ENCODE results near the gene TMEM200B. TPM values are rescaled to one million over a fixed set of nuclear protein-coding genes. Genes with fewer than 3 reads are reported as not detected.

The TMEM200B gene
- total and polyA plus RNA-seq, 2 experiments from 2014 or later: 4.9 to 8.7 TPM

GRCh38 chr1:29167904-29168303, 44.2 kb upstream of the TMEM200B start:
- Histone ChIP-seq H3K79me2 (replicated peaks; ENCODE audit: insufficient read depth) (peaks cover 85% of the 10 kb centered on the region), H4K20me1 (replicated peaks; ENCODE audit: insufficient read depth) (peaks cover 38% of the 10 kb centered on the region), H3F3A (replicated peaks; ENCODE audit: low read depth) (0 out of 2 replicates have a peak, but pooled peaks cover 6% of the 10 kb centered on the region), H3K9me2 (ENCODE audit: insufficient read depth) (no peaks in the 10 kb centered on the region), H3K36me3 (ENCODE audit: insufficient read depth) (no peaks in the 10 kb centered on the region), H3K27me3 (ENCODE audit: insufficient read depth) (no peaks in the 10 kb centered on the region), H3K27ac (ENCODE audit: low read depth) (no peak overlapping the region), H3K4me2 (no peak overlapping the region), H3K4me1 (ENCODE audit: insufficient read depth) (peaks cover 71% of the 10 kb centered on the region), H3K4me3 (no peak overlapping the region), H2AFZ (no peak overlapping the region)
- DNase-seq (ENCODE audit: low spot score) (no peak), ATAC-seq (no peak)
- Mint-ChIP-seq H3K27me3 (ENCODE audit: insufficient read depth, low read depth, poor library complexity) (peaks cover 11% of the 10 kb centered on the region), H3K27ac (no peak overlapping the region), H3K36me3 (ENCODE audit: low read depth) (peaks cover 38% of the 10 kb centered on the region), H3K4me3 (no peak overlapping the region), H3K4me1 (peaks cover 76% of the 10 kb centered on the region), H3K9me3 (no peaks in the 10 kb centered on the region)
- TF ChIP-seq POLR2AphosphoS5 (IDR thresholded peaks at IDR 0.05; ENCODE audit: low read depth) (no peak), JUNB (IDR thresholded peaks at IDR 0.05; ENCODE audit: unreplicated experiment) (no peak), ZNF114 (CRISPR knock-in tag; IDR thresholded peaks at IDR 0.05) (no peak), EZH2 (IDR thresholded peaks at IDR 0.05; ENCODE audit: low read depth, unreplicated experiment) (no peak), STAT1 (IDR thresholded peaks at IDR 0.05; ENCODE audit: unreplicated experiment) (no peak), ETS1 (IDR thresholded peaks at IDR 0.05) (no peak), NANOG (IDR thresholded peaks at IDR 0.05; ENCODE audit: borderline replicate concordance) (no peak), EZH2phosphoT487 (IDR thresholded peaks at IDR 0.05; ENCODE audit: unreplicated experiment) (no peak), ZNF331 (CRISPR knock-in tag; IDR thresholded peaks at IDR 0.05; ENCODE audit: low read depth) (no peak), CREB1 (CRISPR knock-in tag; IDR thresholded peaks at IDR 0.05; ENCODE audit: low read depth) (no peak)
- TF ChIP-seq, protein P1, sequence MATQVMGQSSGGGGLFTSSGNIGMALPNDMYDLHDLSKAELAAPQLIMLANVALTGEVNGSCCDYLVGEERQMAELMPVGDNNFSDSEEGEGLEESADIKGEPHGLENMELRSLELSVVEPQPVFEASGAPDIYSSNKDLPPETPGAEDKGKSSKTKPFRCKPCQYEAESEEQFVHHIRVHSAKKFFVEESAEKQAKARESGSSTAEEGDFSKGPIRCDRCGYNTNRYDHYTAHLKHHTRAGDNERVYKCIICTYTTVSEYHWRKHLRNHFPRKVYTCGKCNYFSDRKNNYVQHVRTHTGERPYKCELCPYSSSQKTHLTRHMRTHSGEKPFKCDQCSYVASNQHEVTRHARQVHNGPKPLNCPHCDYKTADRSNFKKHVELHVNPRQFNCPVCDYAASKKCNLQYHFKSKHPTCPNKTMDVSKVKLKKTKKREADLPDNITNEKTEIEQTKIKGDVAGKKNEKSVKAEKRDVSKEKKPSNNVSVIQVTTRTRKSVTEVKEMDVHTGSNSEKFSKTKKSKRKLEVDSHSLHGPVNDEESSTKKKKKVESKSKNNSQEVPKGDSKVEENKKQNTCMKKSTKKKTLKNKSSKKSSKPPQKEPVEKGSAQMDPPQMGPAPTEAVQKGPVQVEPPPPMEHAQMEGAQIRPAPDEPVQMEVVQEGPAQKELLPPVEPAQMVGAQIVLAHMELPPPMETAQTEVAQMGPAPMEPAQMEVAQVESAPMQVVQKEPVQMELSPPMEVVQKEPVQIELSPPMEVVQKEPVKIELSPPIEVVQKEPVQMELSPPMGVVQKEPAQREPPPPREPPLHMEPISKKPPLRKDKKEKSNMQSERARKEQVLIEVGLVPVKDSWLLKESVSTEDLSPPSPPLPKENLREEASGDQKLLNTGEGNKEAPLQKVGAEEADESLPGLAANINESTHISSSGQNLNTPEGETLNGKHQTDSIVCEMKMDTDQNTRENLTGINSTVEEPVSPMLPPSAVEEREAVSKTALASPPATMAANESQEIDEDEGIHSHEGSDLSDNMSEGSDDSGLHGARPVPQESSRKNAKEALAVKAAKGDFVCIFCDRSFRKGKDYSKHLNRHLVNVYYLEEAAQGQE (IDR thresholded peaks at IDR 0.05; ENCODE audit: unreplicated experiment): no peak
- TF ChIP-seq, protein P2, sequence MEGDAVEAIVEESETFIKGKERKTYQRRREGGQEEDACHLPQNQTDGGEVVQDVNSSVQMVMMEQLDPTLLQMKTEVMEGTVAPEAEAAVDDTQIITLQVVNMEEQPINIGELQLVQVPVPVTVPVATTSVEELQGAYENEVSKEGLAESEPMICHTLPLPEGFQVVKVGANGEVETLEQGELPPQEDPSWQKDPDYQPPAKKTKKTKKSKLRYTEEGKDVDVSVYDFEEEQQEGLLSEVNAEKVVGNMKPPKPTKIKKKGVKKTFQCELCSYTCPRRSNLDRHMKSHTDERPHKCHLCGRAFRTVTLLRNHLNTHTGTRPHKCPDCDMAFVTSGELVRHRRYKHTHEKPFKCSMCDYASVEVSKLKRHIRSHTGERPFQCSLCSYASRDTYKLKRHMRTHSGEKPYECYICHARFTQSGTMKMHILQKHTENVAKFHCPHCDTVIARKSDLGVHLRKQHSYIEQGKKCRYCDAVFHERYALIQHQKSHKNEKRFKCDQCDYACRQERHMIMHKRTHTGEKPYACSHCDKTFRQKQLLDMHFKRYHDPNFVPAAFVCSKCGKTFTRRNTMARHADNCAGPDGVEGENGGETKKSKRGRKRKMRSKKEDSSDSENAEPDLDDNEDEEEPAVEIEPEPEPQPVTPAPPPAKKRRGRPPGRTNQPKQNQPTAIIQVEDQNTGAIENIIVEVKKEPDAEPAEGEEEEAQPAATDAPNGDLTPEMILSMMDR (conservative IDR thresholded peaks at IDR 0.05; ENCODE audit: low read depth in 2 of 2): no peak
- TF ChIP-seq, protein P3, sequence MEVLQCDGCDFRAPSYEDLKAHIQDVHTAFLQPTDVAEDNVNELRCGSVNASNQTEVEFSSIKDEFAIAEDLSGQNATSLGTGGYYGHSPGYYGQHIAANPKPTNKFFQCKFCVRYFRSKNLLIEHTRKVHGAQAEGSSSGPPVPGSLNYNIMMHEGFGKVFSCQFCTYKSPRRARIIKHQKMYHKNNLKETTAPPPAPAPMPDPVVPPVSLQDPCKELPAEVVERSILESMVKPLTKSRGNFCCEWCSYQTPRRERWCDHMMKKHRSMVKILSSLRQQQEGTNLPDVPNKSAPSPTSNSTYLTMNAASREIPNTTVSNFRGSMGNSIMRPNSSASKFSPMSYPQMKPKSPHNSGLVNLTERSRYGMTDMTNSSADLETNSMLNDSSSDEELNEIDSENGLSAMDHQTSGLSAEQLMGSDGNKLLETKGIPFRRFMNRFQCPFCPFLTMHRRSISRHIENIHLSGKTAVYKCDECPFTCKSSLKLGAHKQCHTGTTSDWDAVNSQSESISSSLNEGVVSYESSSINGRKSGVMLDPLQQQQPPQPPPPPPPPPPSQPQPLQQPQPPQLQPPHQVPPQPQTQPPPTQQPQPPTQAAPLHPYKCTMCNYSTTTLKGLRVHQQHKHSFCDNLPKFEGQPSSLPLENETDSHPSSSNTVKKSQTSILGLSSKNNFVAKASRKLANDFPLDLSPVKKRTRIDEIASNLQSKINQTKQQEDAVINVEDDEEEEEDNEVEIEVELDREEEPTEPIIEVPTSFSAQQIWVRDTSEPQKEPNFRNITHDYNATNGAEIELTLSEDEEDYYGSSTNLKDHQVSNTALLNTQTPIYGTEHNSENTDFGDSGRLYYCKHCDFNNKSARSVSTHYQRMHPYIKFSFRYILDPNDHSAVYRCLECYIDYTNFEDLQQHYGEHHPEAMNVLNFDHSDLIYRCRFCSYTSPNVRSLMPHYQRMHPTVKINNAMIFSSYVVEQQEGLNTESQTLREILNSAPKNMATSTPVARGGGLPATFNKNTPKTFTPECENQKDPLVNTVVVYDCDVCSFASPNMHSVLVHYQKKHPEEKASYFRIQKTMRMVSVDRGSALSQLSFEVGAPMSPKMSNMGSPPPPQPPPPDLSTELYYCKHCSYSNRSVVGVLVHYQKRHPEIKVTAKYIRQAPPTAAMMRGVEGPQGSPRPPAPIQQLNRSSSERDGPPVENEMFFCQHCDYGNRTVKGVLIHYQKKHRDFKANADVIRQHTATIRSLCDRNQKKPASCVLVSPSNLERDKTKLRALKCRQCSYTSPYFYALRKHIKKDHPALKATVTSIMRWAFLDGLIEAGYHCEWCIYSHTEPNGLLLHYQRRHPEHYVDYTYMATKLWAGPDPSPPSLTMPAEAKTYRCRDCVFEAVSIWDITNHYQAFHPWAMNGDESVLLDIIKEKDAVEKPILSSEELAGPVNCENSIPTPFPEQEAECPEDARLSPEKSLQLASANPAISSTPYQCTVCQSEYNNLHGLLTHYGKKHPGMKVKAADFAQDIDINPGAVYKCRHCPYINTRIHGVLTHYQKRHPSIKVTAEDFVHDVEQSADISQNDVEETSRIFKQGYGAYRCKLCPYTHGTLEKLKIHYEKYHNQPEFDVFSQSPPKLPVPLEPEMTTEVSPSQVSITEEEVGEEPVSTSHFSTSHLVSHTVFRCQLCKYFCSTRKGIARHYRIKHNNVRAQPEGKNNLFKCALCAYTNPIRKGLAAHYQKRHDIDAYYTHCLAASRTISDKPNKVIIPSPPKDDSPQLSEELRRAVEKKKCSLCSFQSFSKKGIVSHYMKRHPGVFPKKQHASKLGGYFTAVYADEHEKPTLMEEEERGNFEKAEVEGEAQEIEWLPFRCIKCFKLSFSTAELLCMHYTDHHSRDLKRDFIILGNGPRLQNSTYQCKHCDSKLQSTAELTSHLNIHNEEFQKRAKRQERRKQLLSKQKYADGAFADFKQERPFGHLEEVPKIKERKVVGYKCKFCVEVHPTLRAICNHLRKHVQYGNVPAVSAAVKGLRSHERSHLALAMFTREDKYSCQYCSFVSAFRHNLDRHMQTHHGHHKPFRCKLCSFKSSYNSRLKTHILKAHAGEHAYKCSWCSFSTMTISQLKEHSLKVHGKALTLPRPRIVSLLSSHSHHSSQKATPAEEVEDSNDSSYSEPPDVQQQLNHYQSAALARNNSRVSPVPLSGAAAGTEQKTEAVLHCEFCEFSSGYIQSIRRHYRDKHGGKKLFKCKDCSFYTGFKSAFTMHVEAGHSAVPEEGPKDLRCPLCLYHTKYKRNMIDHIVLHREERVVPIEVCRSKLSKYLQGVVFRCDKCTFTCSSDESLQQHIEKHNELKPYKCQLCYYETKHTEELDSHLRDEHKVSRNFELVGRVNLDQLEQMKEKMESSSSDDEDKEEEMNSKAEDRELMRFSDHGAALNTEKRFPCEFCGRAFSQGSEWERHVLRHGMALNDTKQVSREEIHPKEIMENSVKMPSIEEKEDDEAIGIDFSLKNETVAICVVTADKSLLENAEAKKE (CRISPR knock-in tag; IDR thresholded peaks at IDR 0.05): no peak

Measured in GM23338 (cell line).